ENCODE data around the gene TREML1.

- TF ChIP-seq POLR2A (IDR thresholded peaks at IDR 0.05) = no peak
- TF ChIP-seq, protein P1, sequence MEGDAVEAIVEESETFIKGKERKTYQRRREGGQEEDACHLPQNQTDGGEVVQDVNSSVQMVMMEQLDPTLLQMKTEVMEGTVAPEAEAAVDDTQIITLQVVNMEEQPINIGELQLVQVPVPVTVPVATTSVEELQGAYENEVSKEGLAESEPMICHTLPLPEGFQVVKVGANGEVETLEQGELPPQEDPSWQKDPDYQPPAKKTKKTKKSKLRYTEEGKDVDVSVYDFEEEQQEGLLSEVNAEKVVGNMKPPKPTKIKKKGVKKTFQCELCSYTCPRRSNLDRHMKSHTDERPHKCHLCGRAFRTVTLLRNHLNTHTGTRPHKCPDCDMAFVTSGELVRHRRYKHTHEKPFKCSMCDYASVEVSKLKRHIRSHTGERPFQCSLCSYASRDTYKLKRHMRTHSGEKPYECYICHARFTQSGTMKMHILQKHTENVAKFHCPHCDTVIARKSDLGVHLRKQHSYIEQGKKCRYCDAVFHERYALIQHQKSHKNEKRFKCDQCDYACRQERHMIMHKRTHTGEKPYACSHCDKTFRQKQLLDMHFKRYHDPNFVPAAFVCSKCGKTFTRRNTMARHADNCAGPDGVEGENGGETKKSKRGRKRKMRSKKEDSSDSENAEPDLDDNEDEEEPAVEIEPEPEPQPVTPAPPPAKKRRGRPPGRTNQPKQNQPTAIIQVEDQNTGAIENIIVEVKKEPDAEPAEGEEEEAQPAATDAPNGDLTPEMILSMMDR (IDR thresholded peaks at IDR 0.05) = no peak
Measured at GRCh38 chr6:41136911-41137310, 17.2 kb downstream of the TREML1 start.
